Measurements from ENCODE around the gene PKD1. TPM values are rescaled to one million over a fixed set of nuclear protein-coding genes. Genes with fewer than 3 reads are reported as not detected.

Gene PKD1
- total RNA-seq, 3 donors from 2014 or later: 63.9 to 233 (median 80.8) TPM

- no peak for DNase-seq
Observed at GRCh38 chr16:2083876-2084780, 51.6 kb downstream of the PKD1 start.

DNA sequence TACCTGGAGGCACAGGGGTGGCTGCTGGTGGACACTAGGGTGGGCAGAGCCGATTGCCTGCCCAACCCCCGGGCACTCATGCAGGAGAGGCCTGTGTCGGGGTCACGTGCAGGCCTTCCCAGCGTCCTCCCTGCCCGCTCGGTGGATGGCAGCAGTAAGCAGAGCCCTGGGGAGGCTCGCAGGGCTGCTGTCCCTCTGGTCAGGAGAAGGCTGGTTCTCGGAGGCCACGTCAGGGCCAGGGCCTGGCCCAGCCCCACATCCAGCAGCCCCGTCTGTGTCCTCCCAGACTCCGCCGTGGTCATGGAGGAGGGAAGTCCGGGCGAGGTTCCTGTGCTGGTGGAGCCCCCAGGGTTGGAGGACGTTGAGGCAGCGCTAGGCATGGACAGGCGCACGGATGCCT, 52.3 kb downstream of the PKD1 start:
- Histone ChIP-seq H3K9me3 (no peaks in the 10 kb centered on the region), H3K4me1 (ENCODE audit: low read depth) (no peaks in the 10 kb centered on the region), H3K36me3 (ENCODE audit: low read depth) (peaks cover 5% of the 10 kb centered on the region), H3K4me3 (no peak overlapping the region)
- intact Hi-C loops (cut with DNase I, micrococcal nuclease): no loop called here
- DNase-seq (no peak), ATAC-seq (no peak)
- TF ChIP-seq CTCF (IDR thresholded peaks at IDR 0.05): no peak

More at GRCh38 chr16:2083876-2084780, 51.6 kb downstream of the PKD1 start:
- no peak for TF ChIP-seq CTCF (IDR thresholded peaks at IDR 0.05)
- Histone ChIP-seq H3K4me3 (no peak overlapping the region), H3K36me3 (ENCODE audit: low read depth) (peaks cover 5% of the 10 kb centered on the region), H3K9me3 (no peaks in the 10 kb centered on the region), H3K4me1 (ENCODE audit: low read depth) (no peaks in the 10 kb centered on the region)
- no peak for ATAC-seq
- intact Hi-C loops (cut with DNase I, micrococcal nuclease): no loop called here

DNA sequence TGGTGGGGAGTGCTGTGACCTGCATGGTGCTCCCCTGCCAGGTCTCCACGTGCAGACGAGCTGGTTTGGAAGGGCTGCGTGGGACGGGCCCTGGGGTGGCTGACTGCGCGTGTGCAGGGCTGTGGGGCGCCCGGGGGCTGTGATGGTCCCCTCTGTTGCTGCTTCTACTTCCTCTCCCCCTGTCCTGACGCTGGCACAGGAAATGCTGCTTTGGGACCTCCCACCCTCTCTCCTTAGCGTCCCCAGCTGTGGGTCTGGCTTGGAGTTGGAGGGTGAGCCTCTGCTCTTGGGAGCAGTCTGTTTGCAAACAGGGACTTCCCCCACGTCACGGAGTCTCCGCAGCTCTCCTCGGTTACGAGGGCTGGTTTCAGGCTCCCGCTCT, 52.7 kb downstream of the PKD1 start:
- DNase-seq (no peak), ATAC-seq (no peak)
- Histone ChIP-seq H3K36me3 (ENCODE audit: low read depth) (peaks cover 5% of the 10 kb centered on the region), H3K4me1 (ENCODE audit: low read depth) (no peaks in the 10 kb centered on the region), H3K4me3 (no peak overlapping the region), H3K9me3 (no peaks in the 10 kb centered on the region)
- TF ChIP-seq CTCF (IDR thresholded peaks at IDR 0.05): no peak
- intact Hi-C loops (cut with DNase I, micrococcal nuclease): no loop called here

- peaks cover 5% of the 10 kb centered on the region for H3K36me3 ChIP-seq (ENCODE audit: low read depth)
- H3K9me3 ChIP-seq: no peaks in the 10 kb centered on the region
- ATAC-seq (peak; percentile 88), DNase-seq (peak; percentile 62 to 83 (median 80))
- intact Hi-C loops (cut with DNase I, micrococcal nuclease): no loop called here
- TF ChIP-seq CTCF (IDR thresholded peaks at IDR 0.05): no peak
- H3K4me3 ChIP-seq: no peak overlapping the region
- no peaks in the 10 kb centered on the region for H3K4me1 ChIP-seq (ENCODE audit: low read depth)
Observed at GRCh38 chr16:2082171-2082982, 53.3 kb downstream of the PKD1 start.

- Histone ChIP-seq H3K4me1 (ENCODE audit: low read depth) (no peaks in the 10 kb centered on the region), H3K4me3 (no peak overlapping the region), H3K36me3 (ENCODE audit: low read depth) (peaks cover 2% of the 10 kb centered on the region), H3K9me3 (no peaks in the 10 kb centered on the region)
- intact Hi-C loops (cut with DNase I, micrococcal nuclease): no loop called here
- TF ChIP-seq CTCF (IDR thresholded peaks at IDR 0.05): no peak
- no peak for ATAC-seq
- DNase-seq: no peak
Observed at GRCh38 chr16:2081201-2082084, 54.3 kb downstream of the PKD1 start.

Measured in mucosa of descending colon (tissue), 3 donors.